IMR-90 (cell line): Measurements from ENCODE around the gene KMT2B. TPM values are rescaled to one million over a fixed set of nuclear protein-coding genes. Genes with fewer than 3 reads are reported as not detected.

Source experiments
- ATAC-seq: fragments of 200-7000 bp; cut with Tn5 transposase; 2 replicates; pipeline ENCODE4 v1.9.1; 2020; ENCODE audit warnings: low read depth, mild to moderate bottlenecking, moderate library complexity
- BruUV-seq: library from RNA; stranded (reverse); fragments of 400-500 nt; replicated peaks from 2 replicates; lab custom pipeline; 2021; lab: Mats Ljungman, UMichigan
- CTCF ChIA-PET: fragments of 300-600 bp; formaldehyde crosslinking; extraction: SDS; loops from one replicate; lab custom pipeline; 2021; ENCODE audit warnings: antibody characterized with exemption; lab: Yijun Ruan, JAX
- POLR2A ChIA-PET: fragments of 300-600 bp; sonication (Branson Sonifier 250); formaldehyde crosslinking; loops from one replicate; lab custom pipeline; 2022; ENCODE audit warnings: antibody characterized with exemption; ENCODE audit not compliant: unreplicated experiment; lab: Charles Lee
- DNase-seq: peaks from one replicate; pipeline ENCODE4 v3.0.0; 2013
- H2AFZ ChIP-seq: replicated peaks from 2 replicates; pipeline ENCODE3; 2013; ENCODE audit warnings: low read length, mild to moderate bottlenecking; ENCODE audit not compliant: poor library complexity
- H2AK5ac ChIP-seq: 2 replicates; pipeline ENCODE4 v1.6.1; 2013; ENCODE audit warnings: low read depth, low read length, inconsistent platforms
- H2AK9ac ChIP-seq: replicated peaks from 2 replicates; pipeline ENCODE3; 2013; ENCODE audit warnings: mild to moderate bottlenecking, low read depth, low read length, moderate library complexity; ENCODE audit not compliant: poor library complexity
- H2BK120ac ChIP-seq: 2 replicates; pipeline ENCODE4 v1.6.1; 2013; ENCODE audit warnings: low read depth, low read length, inconsistent platforms
- H2BK15ac ChIP-seq: 3 replicates; pipeline ENCODE4 v1.6.1; 2013; ENCODE audit warnings: low read depth, low read length, inconsistent platforms
- H2BK20ac ChIP-seq: 2 replicates; pipeline ENCODE4 v1.6.1; 2013; ENCODE audit warnings: low read depth, mild to moderate bottlenecking, inconsistent platforms, low read length, moderate library complexity
- H2BK5ac ChIP-seq: 2 replicates; pipeline ENCODE4 v1.6.1; 2013; ENCODE audit warnings: mild to moderate bottlenecking, low read depth, low read length, inconsistent platforms; ENCODE audit not compliant: poor library complexity, severe bottlenecking
- H3K14ac ChIP-seq: replicated peaks from 2 replicates; pipeline ENCODE4 v1.6.1; 2013; ENCODE audit warnings: low read depth, low read length, inconsistent platforms
- H3K18ac ChIP-seq: 2 replicates; pipeline ENCODE4 v1.6.1; 2013; ENCODE audit warnings: low read depth, low read length, control low read depth
- H3K23ac ChIP-seq: 2 replicates; pipeline ENCODE4 v1.6.1; 2013; ENCODE audit warnings: low read depth, low read length, inconsistent platforms
- H3K27ac ChIP-seq: 2 replicates; pipeline ENCODE4 v1.5.1; 2013; ENCODE audit warnings: mild to moderate bottlenecking, control low read depth, low read length; ENCODE audit not compliant: insufficient read depth
- H3K27me3 ChIP-seq: 2 replicates; pipeline ENCODE4 v1.6.1; 2013; ENCODE audit warnings: low read length; ENCODE audit not compliant: control insufficient read depth, insufficient read depth
- H3K36me3 ChIP-seq: 2 replicates; pipeline ENCODE4 v1.6.1; 2013; ENCODE audit warnings: low read length, mixed read lengths; ENCODE audit not compliant: control insufficient read depth, insufficient read depth
- H3K4ac ChIP-seq: 2 replicates; pipeline ENCODE4 v1.6.1; 2013; ENCODE audit warnings: low read depth, low read length, inconsistent platforms
- H3K4me1 ChIP-seq: 2 replicates; pipeline ENCODE4 v1.6.1; 2013; ENCODE audit warnings: low read length, mixed read lengths; ENCODE audit not compliant: control insufficient read depth, insufficient read depth
- H3K4me2 ChIP-seq: 2 replicates; pipeline ENCODE4 v1.6.1; 2013; ENCODE audit warnings: low read depth, mild to moderate bottlenecking, control low read depth, low read length, moderate library complexity
- H3K4me3 ChIP-seq: 2 replicates; pipeline ENCODE4 v1.5.1; 2013; ENCODE audit warnings: low read depth, mild to moderate bottlenecking, control low read depth, low read length, moderate library complexity; ENCODE audit not compliant: insufficient read depth
- H3K56ac ChIP-seq: 2 replicates; pipeline ENCODE4 v1.6.1; 2013; ENCODE audit warnings: low read length, inconsistent platforms; ENCODE audit not compliant: insufficient read depth; ENCODE audit errors: extremely low read depth
- H3K79me1 ChIP-seq, 2 experiments: 2 replicates each; pipeline ENCODE4 v1.6.1; 2013; ENCODE audit warnings: low read length in 2 of 2, inconsistent platforms in 1 of 2, low read depth in 1 of 2
- H3K9ac ChIP-seq: 2 replicates; pipeline ENCODE4 v1.6.1; 2013; ENCODE audit warnings: low read depth, low read length, control low read depth
- H3K9me1 ChIP-seq: 2 replicates; pipeline ENCODE4 v1.6.1; 2013; ENCODE audit warnings: low read length, inconsistent platforms; ENCODE audit not compliant: insufficient read depth
- H3K9me3 ChIP-seq: 2 replicates; pipeline ENCODE4 v1.6.1; 2013; ENCODE audit warnings: low read length; ENCODE audit not compliant: control insufficient read depth, insufficient read depth
- H4K20me1 ChIP-seq: 2 replicates; pipeline ENCODE4 v1.6.1; 2013; ENCODE audit warnings: low read length, inconsistent platforms; ENCODE audit not compliant: insufficient read depth
- H4K5ac ChIP-seq: 2 replicates; pipeline ENCODE4 v1.6.1; 2013; ENCODE audit warnings: mild to moderate bottlenecking, low read depth, low read length, control low read depth
- H4K8ac ChIP-seq, 2 experiments: 2 replicates each; pipeline ENCODE4 v1.6.1; 2013; ENCODE audit warnings: low read depth in 2 of 2, low read length in 2 of 2, control low read depth in 1 of 2, inconsistent platforms in 1 of 2
- H4K91ac ChIP-seq: 2 replicates; pipeline ENCODE4 v1.6.1; 2013; ENCODE audit warnings: low read depth, low read length, inconsistent platforms; ENCODE audit not compliant: insufficient read depth
- RAD21 ChIP-seq: IDR thresholded peaks from 2 replicates; pipeline ENCODE4 v1.6.1; 2012; ENCODE audit warnings: low read length, improper control_type of control experiment
- WGBS, 2 experiments: methylation state at CpG; one replicate each; pipeline versions ENCODE4 v1.1.5 to v1.1.7; 2013; ENCODE audit warnings: missing lambda C conversion rate in 2 of 2; ENCODE audit not compliant: insufficient read length in 1 of 2; ENCODE audit errors: extremely low coverage in 2 of 2; 5-methylcytosine and 5-hydroxymethylcytosine counted together
- dilution Hi-C: fragments of 300-500 bp; cut with HindIII; formaldehyde crosslinking; loops from one replicate; pipeline ENCODE4 v1.14.3; 2018; ENCODE audit warnings: low sequenced_read_pairs; ENCODE audit not compliant: unreplicated experiment
- in situ Hi-C: fragments of 300-500 bp; cut with MboI; formaldehyde crosslinking; loops from 3 replicates; pipeline ENCODE4 v1.14.3; 2019; ENCODE audit warnings: low sequenced_read_pairs, inconsistent platforms, mixed read lengths
- intact Hi-C: fragments of 100-400 bp; cut with micrococcal nuclease; formaldehyde crosslinking; loops from 2 replicates; pipeline ENCODE4 v1.10.0; 2022
- polyA plus RNA-seq, 3 experiments: library from polyadenylated mRNA; depleted of rRNA; stranded (reverse); fragments of >200 nt; gene quantifications; 2 replicates each; pipeline ENCODE4 v1.2.3, GENCODE V29; 2012; ENCODE audit warnings: low replicate concordance in 1 of 3
- total RNA-seq: library from RNA; depleted of rRNA; stranded (reverse); fragments of >200 nt; gene quantifications from 2 replicates; pipeline ENCODE4 v1.2.3, GENCODE V29; 2012
- TF ChIP-seq, protein P1 (sequence below): conservative IDR thresholded peaks from 2 replicates; pipeline ENCODE4 v1.5.1; 2012; ENCODE audit warnings: mild to moderate bottlenecking, low read depth, low read length, improper control_type of control experiment

Gene KMT2B
- total and polyA plus RNA-seq, 2 of the 4 experiments (the other 2 are of a cell fraction): 3.0 to 30.7 TPM

DNA sequence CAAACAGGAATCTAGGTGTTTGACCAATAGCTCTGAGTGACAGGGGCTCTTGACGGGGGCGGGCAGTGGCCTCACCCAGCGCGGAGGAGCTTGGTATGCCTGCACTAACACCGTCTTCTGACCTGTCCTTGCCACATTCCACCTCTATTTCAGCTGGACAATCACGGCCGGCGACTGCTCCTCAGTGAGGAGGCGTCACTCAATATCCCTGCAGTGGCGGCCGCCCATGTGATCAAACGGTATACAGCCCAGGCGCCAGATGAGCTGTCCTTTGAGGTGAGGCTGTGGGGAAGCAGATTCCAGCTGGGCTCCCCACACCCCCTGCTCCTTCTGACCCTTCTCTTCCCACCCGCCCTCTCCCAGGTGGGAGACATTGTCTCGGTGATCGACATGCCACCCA lies 62.3 kb downstream of the KMT2B start:
- no peak overlapping the region for H2AK5ac ChIP-seq
- H3K9me3 ChIP-seq: no peaks in the 10 kb centered on the region
- no peak overlapping the region for H3K56ac ChIP-seq
- H3K36me3 ChIP-seq: peaks cover 16% of the 10 kb centered on the region
- CTCF ChIA-PET: no interaction called here
- H4K5ac ChIP-seq: no peak overlapping the region
- H3K4me1 ChIP-seq: peaks cover 6% of the 10 kb centered on the region
- no peak overlapping the region for H4K8ac ChIP-seq
- no peak overlapping the region for H2AFZ ChIP-seq
- POLR2A ChIA-PET: no interaction called here
- H4K20me1 ChIP-seq: no peaks in the 10 kb centered on the region
- H3K14ac ChIP-seq: no peak overlapping the region
- H3K79me1 ChIP-seq: peaks cover 7 to 18% of the 10 kb centered on the region in 2 experiments
- H3K27me3 ChIP-seq: no peaks in the 10 kb centered on the region
- ATAC-seq (no peak), DNase-seq (no peak)
- dilution Hi-C loops: no loop called here
- no peak overlapping the region for H2BK15ac ChIP-seq
- H2BK120ac ChIP-seq: no peak overlapping the region
- intact Hi-C loops: no loop called here
- no peak overlapping the region for H2BK5ac ChIP-seq
- 100% methylated on average over 4 of the region's 16 CpGs; no CpG with 5 or more reads in 1 of the 2 experiments for WGBS, 2 experiments
- H3K23ac ChIP-seq: no peak overlapping the region
- BruUV-seq: no TSS peak
- peaks cover 6% of the 10 kb centered on the region; the same call in 1 of the 2 replicates for H3K9me1 ChIP-seq
- H3K4me3 ChIP-seq: no peak overlapping the region
- no peak overlapping the region for H3K18ac ChIP-seq
- no peak overlapping the region for H2BK20ac ChIP-seq
- TF ChIP-seq RAD21: no peak
- TF ChIP-seq, protein P1, sequence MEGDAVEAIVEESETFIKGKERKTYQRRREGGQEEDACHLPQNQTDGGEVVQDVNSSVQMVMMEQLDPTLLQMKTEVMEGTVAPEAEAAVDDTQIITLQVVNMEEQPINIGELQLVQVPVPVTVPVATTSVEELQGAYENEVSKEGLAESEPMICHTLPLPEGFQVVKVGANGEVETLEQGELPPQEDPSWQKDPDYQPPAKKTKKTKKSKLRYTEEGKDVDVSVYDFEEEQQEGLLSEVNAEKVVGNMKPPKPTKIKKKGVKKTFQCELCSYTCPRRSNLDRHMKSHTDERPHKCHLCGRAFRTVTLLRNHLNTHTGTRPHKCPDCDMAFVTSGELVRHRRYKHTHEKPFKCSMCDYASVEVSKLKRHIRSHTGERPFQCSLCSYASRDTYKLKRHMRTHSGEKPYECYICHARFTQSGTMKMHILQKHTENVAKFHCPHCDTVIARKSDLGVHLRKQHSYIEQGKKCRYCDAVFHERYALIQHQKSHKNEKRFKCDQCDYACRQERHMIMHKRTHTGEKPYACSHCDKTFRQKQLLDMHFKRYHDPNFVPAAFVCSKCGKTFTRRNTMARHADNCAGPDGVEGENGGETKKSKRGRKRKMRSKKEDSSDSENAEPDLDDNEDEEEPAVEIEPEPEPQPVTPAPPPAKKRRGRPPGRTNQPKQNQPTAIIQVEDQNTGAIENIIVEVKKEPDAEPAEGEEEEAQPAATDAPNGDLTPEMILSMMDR: no peak
- H3K27ac ChIP-seq: no peak overlapping the region
- no peak overlapping the region for H4K91ac ChIP-seq
- in situ Hi-C loops: no loop called here
- H3K4me2 ChIP-seq: no peak overlapping the region
- no peak overlapping the region for H3K4ac ChIP-seq
- H2AK9ac ChIP-seq: no peak overlapping the region
- no peak overlapping the region for H3K9ac ChIP-seq
